Measurements from ENCODE around the gene CLEC4D.
"Not testable (repeated sequence)": the region's sequence is repeated elsewhere in the genome, so short reads cannot be mapped to it uniquely, and the experiment has no call there.

The CLEC4D gene

GRCh38 chr12:8513256-8513655 is at the start of gene CLEC4D:
TSS of gene CLEC4D (plus strand) at chr12:8513503. CDS start at chr12:8513733, 230 bp downstream.
- no peak for DNase-seq

GRCh38 chr12:8465301-8465996 is 47.9 kb upstream of the CLEC4D start:
- no peak for DNase-seq

- no peak for DNase-seq
These were observed 47.1 kb upstream of the CLEC4D start for GRCh38 chr12:8466241-8466640.

- no peak for DNase-seq
These were observed 42.2 kb upstream of the CLEC4D start for GRCh38 chr12:8471090-8471489.

- DNase-seq, result no peak
These were observed 37.6 kb upstream of the CLEC4D start for GRCh38 chr12:8475508-8476203.

GRCh38 chr12:8482571-8483061 is 30.7 kb upstream of the CLEC4D start:
- no peak for DNase-seq

DNA sequence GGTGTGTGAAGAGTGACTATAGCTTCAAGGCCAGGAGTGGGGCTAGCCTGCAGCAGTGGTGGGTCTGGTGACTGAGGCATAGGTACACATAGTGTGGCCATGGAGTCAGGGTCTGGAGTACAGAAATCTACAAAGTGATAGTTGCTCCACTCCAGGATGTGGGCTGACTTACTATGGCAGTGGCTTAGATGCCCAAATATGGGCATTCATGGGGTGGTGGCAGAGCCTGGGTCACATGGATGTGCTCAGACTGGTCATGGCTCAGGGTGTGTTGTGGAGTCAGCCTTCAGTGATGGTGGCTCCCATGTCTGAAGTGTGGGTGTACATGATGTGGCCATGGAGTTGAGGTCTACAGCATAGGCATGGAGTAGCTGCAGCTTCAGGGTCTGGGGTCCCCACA is 30.2 kb upstream of the CLEC4D start:
- no peak for DNase-seq

GRCh38 chr12:8491646-8492530 is 21.4 kb upstream of the CLEC4D start:
- DNase-seq, result no peak

DNA sequence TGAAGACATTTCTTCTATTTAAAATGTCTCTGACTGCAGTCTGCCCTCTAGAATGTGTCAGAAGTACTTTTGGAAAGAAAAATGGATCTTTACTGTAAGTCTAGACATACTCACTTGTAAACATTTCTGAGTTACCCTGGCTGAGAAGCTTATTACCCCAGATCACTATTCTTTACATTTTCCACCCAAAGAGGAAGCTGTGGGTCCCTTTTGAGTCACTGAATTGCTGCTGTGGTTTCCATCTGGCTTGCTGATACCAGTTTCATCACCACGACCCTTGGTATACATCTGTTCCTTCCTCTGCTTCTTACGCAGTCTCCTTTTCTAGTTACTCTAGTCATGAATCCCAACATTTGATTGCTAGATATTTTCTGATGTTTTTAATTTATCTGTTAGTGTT is 20.2 kb upstream of the CLEC4D start:
- no peak for DNase-seq

DNA sequence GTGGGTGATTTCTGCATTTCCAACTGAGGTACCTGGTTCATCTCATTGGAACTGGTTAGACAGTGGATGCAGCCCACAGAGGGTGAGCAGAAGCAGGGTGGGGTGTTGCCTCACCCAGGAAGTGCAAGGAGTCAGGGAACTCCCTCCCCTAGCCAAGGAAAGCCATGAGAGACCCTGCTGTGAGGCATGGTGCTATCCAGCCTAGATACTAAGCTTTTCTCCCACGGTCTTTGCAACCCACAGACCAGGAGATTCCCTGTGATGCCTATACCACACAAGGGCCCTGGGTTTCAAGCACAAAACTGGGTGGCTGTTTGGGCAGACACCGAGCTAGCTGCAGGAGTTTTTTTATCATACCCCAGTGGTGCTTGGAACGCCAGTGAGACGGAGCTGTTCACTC is 17.6 kb upstream of the CLEC4D start:
- DNase-seq, result not testable (repeated sequence)

- not testable (repeated sequence) for DNase-seq
These were observed 17.2 kb upstream of the CLEC4D start for GRCh38 chr12:8496074-8496473.

- no peak for DNase-seq
These were observed 13.7 kb upstream of the CLEC4D start for GRCh38 chr12:8499616-8500015.

- no peak for DNase-seq
These were observed 11.6 kb upstream of the CLEC4D start for GRCh38 chr12:8501720-8502119.

DNA sequence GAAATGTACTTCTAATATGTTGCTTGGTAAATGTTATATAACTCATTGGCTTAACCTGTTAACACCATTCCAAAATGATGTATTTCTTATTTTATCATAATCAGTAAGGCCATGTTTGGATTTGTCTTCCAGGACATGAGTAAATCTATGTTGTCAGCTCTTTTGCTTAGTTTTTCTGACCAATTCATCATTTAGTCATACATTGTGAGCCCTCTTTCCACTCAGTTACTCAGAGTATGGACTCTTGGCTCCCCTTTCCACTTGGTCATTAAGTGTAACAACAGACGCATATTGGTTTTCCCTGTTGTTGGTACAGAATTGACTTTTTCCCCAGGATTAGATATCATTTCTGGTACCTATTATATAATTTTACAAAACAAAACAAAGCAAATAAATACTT is 9.0 kb upstream of the CLEC4D start:
- DNase-seq, result no peak

DNA sequence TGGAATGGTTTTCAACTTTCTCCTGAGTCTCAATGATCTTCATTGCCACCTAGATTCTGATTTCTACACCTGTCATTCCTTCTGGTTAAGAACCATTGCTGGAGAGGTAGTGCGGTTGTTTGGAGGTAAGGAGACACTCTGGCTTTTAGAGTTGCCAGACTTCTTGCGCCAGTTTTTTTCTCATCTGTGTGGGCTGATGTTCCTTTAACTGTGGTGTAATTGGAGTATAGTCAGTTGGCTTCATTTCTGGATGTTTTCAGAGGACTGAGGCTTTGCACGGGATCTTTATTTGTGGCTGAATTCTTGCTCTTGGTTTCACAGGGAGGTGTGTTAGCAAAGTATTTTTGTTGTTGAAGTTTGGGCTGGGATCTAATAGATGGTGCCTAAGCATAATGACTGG is 5.7 kb upstream of the CLEC4D start:
- DNase-seq, result no peak

GRCh38 chr12:8508223-8508622 is 5.1 kb upstream of the CLEC4D start:
- no peak for DNase-seq

DNA sequence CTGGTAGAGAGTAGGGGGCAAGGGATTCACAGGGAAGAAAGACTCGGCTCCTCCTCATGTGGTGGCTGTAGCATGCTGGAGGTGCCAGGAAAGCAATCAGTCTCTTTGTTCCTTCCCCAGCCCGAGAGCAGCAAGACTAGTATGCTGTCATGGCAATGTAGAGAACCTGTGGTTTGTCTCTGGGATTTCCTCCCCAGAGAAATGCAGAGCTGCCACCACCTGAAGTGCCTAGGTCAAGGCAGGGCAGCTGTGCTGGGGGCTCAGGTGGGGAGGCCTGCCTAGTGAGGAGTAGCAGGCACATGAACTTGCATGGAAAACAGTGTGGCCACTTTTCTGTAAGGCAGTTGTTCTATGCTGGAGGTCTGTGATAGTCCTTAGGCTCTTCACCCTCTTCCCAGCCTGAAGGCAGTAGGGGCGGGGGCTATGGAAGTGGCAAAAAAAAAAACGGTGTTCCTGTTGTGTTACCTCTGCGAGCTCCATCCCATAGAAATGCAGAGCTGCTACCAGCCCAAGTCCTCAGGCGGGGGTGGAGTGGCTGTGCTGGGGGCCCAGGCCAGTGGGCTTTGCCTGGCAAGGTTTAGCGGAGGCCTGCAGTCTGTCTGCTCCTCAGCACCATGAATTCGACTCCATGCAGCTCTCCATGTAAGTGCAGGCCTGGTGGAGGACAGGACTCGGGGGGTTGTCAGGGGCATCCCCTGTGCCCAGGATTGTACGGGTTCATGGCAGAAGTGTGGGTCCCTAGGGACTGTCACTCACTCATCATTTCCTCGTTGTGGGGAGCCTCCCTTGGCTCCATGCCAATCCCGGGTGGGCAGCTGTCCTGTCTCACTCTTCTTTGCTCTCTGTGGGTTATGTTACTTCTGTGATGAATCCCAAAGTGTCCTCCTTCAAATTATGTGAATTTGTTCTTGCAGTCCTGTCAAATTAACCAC is 4.1 kb upstream of the CLEC4D start:
- no peak for DNase-seq

DNA sequence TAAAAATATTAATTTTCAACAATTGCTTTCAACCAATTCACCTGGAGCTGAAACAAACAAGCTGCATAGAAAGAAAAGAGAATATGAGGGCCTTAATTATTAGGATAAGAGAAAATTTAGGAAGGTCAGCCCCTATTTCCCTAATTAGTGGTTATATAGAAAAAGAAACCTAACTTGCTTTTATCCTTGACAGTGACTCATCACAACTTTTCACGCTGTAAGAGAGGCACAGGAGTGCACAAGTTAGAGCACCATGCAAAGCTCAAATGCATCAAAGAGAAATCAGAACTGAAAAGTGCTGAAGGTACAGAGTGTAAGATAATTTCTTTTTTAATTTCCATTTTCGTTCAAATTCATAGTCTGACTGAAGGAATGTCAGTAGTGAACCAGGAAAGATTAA is 4.7 kb downstream of the CLEC4D start:
- no peak for DNase-seq

DNA sequence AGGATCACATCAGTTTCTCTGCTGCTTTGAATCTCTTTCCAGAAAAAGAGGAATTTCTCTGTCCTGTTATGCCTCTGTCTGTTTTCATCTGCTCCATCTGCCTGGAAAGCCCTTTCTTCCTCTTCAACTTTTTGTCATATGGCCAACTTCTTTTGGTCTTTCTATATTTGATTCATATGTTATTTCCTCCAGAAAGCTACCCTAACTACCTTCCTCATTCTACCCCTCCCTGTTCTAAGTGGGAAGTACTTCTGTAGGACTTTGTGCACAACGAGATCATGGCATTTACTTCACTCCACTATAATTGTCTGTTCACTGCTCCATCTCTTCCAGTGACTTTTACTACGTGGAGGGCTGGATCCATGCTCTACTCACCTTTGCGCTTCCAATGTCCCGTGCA is 5.9 kb downstream of the CLEC4D start:
- no peak for DNase-seq

DNA sequence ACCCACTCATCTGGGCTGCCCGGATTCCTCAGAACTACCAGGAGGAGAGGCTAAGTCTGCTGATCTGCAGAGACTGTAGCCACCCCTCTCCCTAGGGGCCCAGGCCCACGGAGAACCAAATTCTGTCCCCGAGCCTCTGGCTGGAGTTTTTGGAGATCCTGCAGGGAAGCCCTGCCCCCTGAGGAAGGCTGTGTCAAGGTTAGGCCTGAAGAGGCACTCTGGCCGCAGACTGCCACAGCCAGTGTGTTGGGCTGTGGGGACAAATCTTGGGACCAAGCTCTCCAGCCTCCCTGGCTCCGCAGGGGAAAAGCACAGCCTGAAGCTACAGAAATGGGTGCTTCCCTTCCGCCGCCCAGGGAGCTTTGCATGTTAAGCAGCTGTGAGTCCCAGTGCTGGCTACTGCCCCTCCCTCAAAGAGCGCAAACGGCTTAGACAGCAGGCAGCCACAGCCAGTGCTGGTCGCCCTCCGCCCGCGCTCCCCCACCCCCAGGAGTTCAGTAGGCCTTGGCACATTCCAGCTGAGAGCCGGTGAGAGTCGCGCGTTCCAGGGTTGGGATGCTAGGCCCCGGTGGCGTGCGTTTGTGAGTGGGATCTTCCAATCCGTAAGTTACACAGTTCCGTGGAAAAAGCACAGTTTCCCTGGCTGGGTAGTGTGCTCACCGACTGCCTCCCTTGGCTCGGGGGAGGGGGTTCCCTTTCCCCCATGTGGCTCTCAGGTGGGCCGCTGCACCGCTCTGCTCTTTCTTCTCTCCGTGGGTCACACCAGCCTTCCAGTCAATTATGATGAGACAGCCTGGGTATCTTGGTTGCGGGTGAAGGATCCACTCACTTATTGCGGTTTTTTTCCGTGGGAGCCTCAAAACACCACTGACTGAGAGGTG is 14.2 kb downstream of the CLEC4D start:
- DNase-seq, result no peak

- no peak for DNase-seq
These were observed 18.7 kb downstream of the CLEC4D start for GRCh38 chr12:8532045-8532444.
